ENCODE results near the gene HSD17B11.
"Not testable (repeated sequence)": the region's sequence is repeated elsewhere in the genome, so short reads cannot be mapped to it uniquely, and the experiment has no call there.

Gene HSD17B11

GRCh38 chr4:87414816-87415215 is 23.8 kb upstream of the HSD17B11 start:
- no peak for DNase-seq (ENCODE audit: low read depth)
- H3K4me3 ChIP-seq (ENCODE audit: low read depth, low read length), result no peak overlapping the region
- no peak for TF ChIP-seq CTCF (IDR thresholded peaks at IDR 0.05; ENCODE audit: low read depth, low read length, missing control alignments)

- TF ChIP-seq CTCF (IDR thresholded peaks at IDR 0.05; ENCODE audit: low read depth, low read length, missing control alignments), result no peak
- H3K4me3 ChIP-seq (ENCODE audit: low read depth, low read length), result no peak overlapping the region
- DNase-seq (ENCODE audit: low read depth), result no peak
Measured at GRCh38 chr4:87410679-87411078, 19.7 kb upstream of the HSD17B11 start.

- H3K4me3 ChIP-seq (ENCODE audit: low read depth, low read length), result no peak overlapping the region
- TF ChIP-seq CTCF (IDR thresholded peaks at IDR 0.05; ENCODE audit: low read depth, low read length, missing control alignments), result no peak
- no peak for DNase-seq (ENCODE audit: low read depth)
Measured at GRCh38 chr4:87410157-87410556, 19.2 kb upstream of the HSD17B11 start.

GRCh38 chr4:87409420-87409939 is 18.5 kb upstream of the HSD17B11 start:
- no peak overlapping the region for H3K4me3 ChIP-seq (ENCODE audit: low read depth, low read length)
- no peak for TF ChIP-seq CTCF (IDR thresholded peaks at IDR 0.05; ENCODE audit: low read depth, low read length, missing control alignments)
- no peak for DNase-seq (ENCODE audit: low read depth)

- DNase-seq (ENCODE audit: low read depth); H3K4me3 ChIP-seq (ENCODE audit: low read depth, low read length): not testable (repeated sequence)
Measured at GRCh38 chr4:87406902-87407301, 15.9 kb upstream of the HSD17B11 start.

- H3K4me3 ChIP-seq (ENCODE audit: low read depth, low read length), result no peak overlapping the region
- no peak for TF ChIP-seq CTCF (IDR thresholded peaks at IDR 0.05; ENCODE audit: low read depth, low read length, missing control alignments)
- DNase-seq (ENCODE audit: low read depth), result no peak
Measured at GRCh38 chr4:87406462-87406861, 15.5 kb upstream of the HSD17B11 start.

- DNase-seq (ENCODE audit: low read depth), result no peak
- H3K4me3 ChIP-seq (ENCODE audit: low read depth, low read length), result no peak overlapping the region
- no peak for TF ChIP-seq CTCF (IDR thresholded peaks at IDR 0.05; ENCODE audit: low read depth, low read length, missing control alignments)
Measured at GRCh38 chr4:87405211-87405820, 14.3 kb upstream of the HSD17B11 start.

- not testable (repeated sequence) for H3K4me3 ChIP-seq (ENCODE audit: low read depth, low read length); DNase-seq (ENCODE audit: low read depth)
Measured at GRCh38 chr4:87403732-87404131, 12.7 kb upstream of the HSD17B11 start.
